GM18511 (cell line): ENCODE data around the gene PRKG2.

Experiments
- ATAC-seq: cut with Tn5 transposase; IDR thresholded peaks from one replicate; pipeline ENCODE4 v1.9.1; 2021; ENCODE audit warnings: mild to moderate bottlenecking, moderate library complexity; ENCODE audit not compliant: unreplicated experiment

Gene PRKG2

GRCh38 chr4:81106150-81106549, 108.9 kb downstream of the PRKG2 start:
- no peak for ATAC-seq

GRCh38 chr4:81102107-81102506, 112.9 kb downstream of the PRKG2 start:
- no peak for ATAC-seq

GRCh38 chr4:81096566-81096965, 118.5 kb downstream of the PRKG2 start:
- no peak for ATAC-seq

- no peak for ATAC-seq
Measured at GRCh38 chr4:81095389-81095788, 119.6 kb downstream of the PRKG2 start.

- ATAC-seq = no peak
Measured at GRCh38 chr4:81093720-81094401, 121.2 kb downstream of the PRKG2 start.

GRCh38 chr4:81085979-81086378, 129.0 kb downstream of the PRKG2 start:
- ATAC-seq = no peak

- ATAC-seq = no peak
Measured at GRCh38 chr4:81085291-81085690, 129.7 kb downstream of the PRKG2 start.

GRCh38 chr4:81084634-81085033, 130.4 kb downstream of the PRKG2 start:
- ATAC-seq = no peak

- no peak for ATAC-seq
Measured at GRCh38 chr4:81084029-81084428, 131.0 kb downstream of the PRKG2 start.

GRCh38 chr4:81081156-81081555, 133.9 kb downstream of the PRKG2 start:
- no peak for ATAC-seq

GRCh38 chr4:81071013-81071412, 144.0 kb downstream of the PRKG2 start:
- ATAC-seq = no peak

- peak; percentile 99 for ATAC-seq
Measured at GRCh38 chr4:81069706-81070331, 145.2 kb downstream of the PRKG2 start.

- no peak for ATAC-seq
Measured at GRCh38 chr4:81065446-81065845, 149.6 kb downstream of the PRKG2 start.

GRCh38 chr4:81062001-81062400, 153.0 kb downstream of the PRKG2 start:
- no peak for ATAC-seq

- no peak for ATAC-seq
Measured at GRCh38 chr4:81061344-81061730, 153.7 kb downstream of the PRKG2 start.

- ATAC-seq = peak; percentile 68
Measured at GRCh38 chr4:81060587-81061343, 154.3 kb downstream of the PRKG2 start.

GRCh38 chr4:81058621-81059020, 156.4 kb downstream of the PRKG2 start:
- ATAC-seq = no peak

GRCh38 chr4:81052119-81053068, 162.6 kb downstream of the PRKG2 start:
- ATAC-seq = peak; percentile 99

- no peak for ATAC-seq
Measured at GRCh38 chr4:81049907-81050306, 165.1 kb downstream of the PRKG2 start.

GRCh38 chr4:81049330-81049729, 165.7 kb downstream of the PRKG2 start:
- ATAC-seq = no peak
